Measurements from ENCODE around the gene ASIC2. TPM values are rescaled to one million over a fixed set of nuclear protein-coding genes. Genes with fewer than 3 reads are reported as not detected.

ASIC2 gene
- total RNA-seq, 1 experiment from 2014 or later = not detected

DNA sequence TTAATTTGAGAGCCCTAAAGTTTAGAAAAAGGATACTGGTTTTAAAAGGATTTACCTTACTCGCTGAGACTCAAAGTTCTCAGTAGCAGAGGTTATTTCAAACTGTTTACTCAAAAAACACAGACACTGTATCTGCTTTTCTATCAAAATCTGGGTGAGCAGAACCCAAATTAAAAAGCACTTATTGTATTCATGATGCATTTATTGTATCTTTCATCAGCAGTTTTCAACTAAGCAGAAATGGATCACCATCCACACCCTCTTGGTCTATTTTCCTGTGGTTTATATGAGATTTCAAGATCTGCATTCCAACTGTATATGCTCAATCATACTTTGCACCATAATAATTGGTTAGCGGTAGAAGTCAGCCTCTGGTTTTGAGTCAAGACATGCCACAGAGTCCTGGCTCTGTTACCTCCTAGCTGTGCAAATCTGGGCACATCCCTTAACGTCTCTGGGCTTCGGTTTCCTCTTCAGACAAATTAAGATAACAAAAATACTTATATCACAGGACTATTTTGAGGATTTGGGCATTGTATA lies 109.5 kb downstream of the ASIC2 start:
- no TSS peak for BruUV-seq (replicated peaks)
- Histone ChIP-seq H3K27ac (ENCODE audit: low read depth, low read length) (no peak overlapping the region), H3K9me3 (ENCODE audit: control insufficient read depth in 1 of 2, insufficient read depth in 1 of 2, low read depth in 1 of 2, low read length in 2 of 2) (no peaks in the 10 kb centered on the region), H3K79me2 (ENCODE audit: insufficient read depth, low read length) (no peaks in the 10 kb centered on the region), H4K20me1 (ENCODE audit: insufficient read depth) (no peaks in the 10 kb centered on the region), H3K4me1 (ENCODE audit: control insufficient read depth in 1 of 2, insufficient read depth in 2 of 2, low read length in 2 of 2) (no peaks in the 10 kb centered on the region), H3K9ac (ENCODE audit: low read length) (no peak overlapping the region), H3K27me3 (ENCODE audit: insufficient read depth, low read length) (peaks cover 28% of the 10 kb centered on the region; the same call in 1 of the 2 replicates), H3K4me2 (ENCODE audit: low read length) (no peak overlapping the region), H3K36me3 (ENCODE audit: control insufficient read depth in 1 of 2, insufficient read depth in 2 of 2, low read length in 2 of 2) (no peaks in the 10 kb centered on the region), H2AFZ (ENCODE audit: low read depth, low read length, poor library complexity, severe bottlenecking) (no peak overlapping the region), H3K9me2 (ENCODE audit: insufficient read depth) (no peaks in the 10 kb centered on the region), H3K4me3 (replicated peaks in 1 of 2; ENCODE audit: low read depth in 1 of 2, low read length in 2 of 2) (no peak overlapping the region)
- ATAC-seq (no peak), DNase-seq (ENCODE audit: low read depth, low spot score) (no peak)
- ChIA-PET POLR2A (no interaction called here), CTCF (no interaction called here), RAD21 (ENCODE audit: low non-redundant PET in 1 of 2, low total read pairs in 2 of 2, uncharacterized antibody in 2 of 2, unreplicated experiment in 2 of 2) (no interaction called here)
- intact Hi-C loops (cut with micrococcal nuclease) = no loop called here
- TF ChIP-seq RAD21 (IDR thresholded peaks at IDR 0.05; ENCODE audit: low read depth) = no peak
- TF ChIP-seq TCF7L2 (IDR thresholded peaks at IDR 0.05; ENCODE audit: borderline replicate concordance, extremely low read depth, insufficient read depth, insufficient read length) = no peak
- TF ChIP-seq ZNF274 (IDR thresholded peaks at IDR 0.05; ENCODE audit: low read depth, low read length) = no peak
- TF ChIP-seq POLR2A (IDR thresholded peaks at IDR 0.05; ENCODE audit: borderline replicate concordance, extremely low read depth, insufficient read depth, insufficient read length) = no peak
- TF ChIP-seq SIN3A (IDR thresholded peaks at IDR 0.05; ENCODE audit: low read depth) = no peak
- no peak for TF ChIP-seq CBX3 (IDR thresholded peaks at IDR 0.05; ENCODE audit: low read depth)
- no peak for TF ChIP-seq EZH2phosphoT487 (IDR thresholded peaks at IDR 0.05; ENCODE audit: borderline replicate concordance)
- no peak for TF ChIP-seq REST (IDR thresholded peaks at IDR 0.05; ENCODE audit: low read depth)
- no peak for TF ChIP-seq CTCF (IDR thresholded peaks at IDR 0.05 in 2 of 3, conservative IDR thresholded peaks at IDR 0.05 in 1 of 3; ENCODE audit: borderline replicate concordance in 1 of 3, insufficient read depth in 1 of 3, low read depth in 2 of 3, low read length in 2 of 3)
- TF ChIP-seq, protein P1, sequence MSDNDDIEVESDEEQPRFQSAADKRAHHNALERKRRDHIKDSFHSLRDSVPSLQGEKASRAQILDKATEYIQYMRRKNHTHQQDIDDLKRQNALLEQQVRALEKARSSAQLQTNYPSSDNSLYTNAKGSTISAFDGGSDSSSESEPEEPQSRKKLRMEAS (IDR thresholded peaks at IDR 0.05) = no peak
- TF ChIP-seq YY1 (IDR thresholded peaks at IDR 0.05; ENCODE audit: extremely low read depth, insufficient replicate concordance, low read depth, low read length) = no peak
- no peak for TF ChIP-seq EGR1 (IDR thresholded peaks at IDR 0.05; ENCODE audit: low read depth)
- TF ChIP-seq SRF (IDR thresholded peaks at IDR 0.05; ENCODE audit: low read depth) = no peak
- no peak for TF ChIP-seq ELF1 (IDR thresholded peaks at IDR 0.05; ENCODE audit: borderline replicate concordance, low read depth)
- TF ChIP-seq SP1 (IDR thresholded peaks at IDR 0.05; ENCODE audit: low read depth) = no peak
